Activated CD8-positive, alpha-beta T cell treated with anti-CD3 and anti-CD28 coated beads for 36 hours (primary cell): ENCODE results near the gene VTI1A. TPM values are rescaled to one million over a fixed set of nuclear protein-coding genes. Genes with fewer than 3 reads are reported as not detected.

Experiments used
- ATAC-seq: fragments of 200-7000 bp; cut with Tn5 transposase; one replicate; pipeline ENCODE4 v1.10.0; 2021; ENCODE audit warnings: mild to moderate bottlenecking, moderate library complexity
- CTCF ChIA-PET: fragments of 350-600 bp; sonication (Branson Sonifier 250); formaldehyde crosslinking; loops from one replicate; lab custom pipeline; 2021; ENCODE audit warnings: antibody characterized with exemption; lab: Charles Lee
- POLR2A ChIA-PET: fragments of 350-600 bp; sonication (Branson Sonifier 250); formaldehyde crosslinking; loops from one replicate; lab custom pipeline; 2021; ENCODE audit warnings: antibody characterized with exemption; lab: Charles Lee
- DNase-seq: peaks from one replicate; pipeline ENCODE4 v3.0.0-alpha.2; 2020
- H3K27ac Mint-ChIP-seq: one replicate; pipeline ENCODE4 v1.8.0; 2021; ENCODE audit warnings: mild to moderate bottlenecking, mixed read lengths
- H3K27me3 Mint-ChIP-seq: one replicate; pipeline ENCODE4 v1.8.0; 2021; ENCODE audit warnings: mixed read lengths
- H3K36me3 Mint-ChIP-seq: one replicate; pipeline ENCODE4 v1.8.0; 2021; ENCODE audit warnings: low read depth, mixed read lengths
- H3K4me1 Mint-ChIP-seq: one replicate; pipeline ENCODE4 v1.8.0; 2021; ENCODE audit warnings: low read depth, mixed read lengths
- H3K4me3 Mint-ChIP-seq: one replicate; pipeline ENCODE4 v1.8.0; 2021; ENCODE audit warnings: mild to moderate bottlenecking, moderate library complexity, mixed read lengths
- H3K9me3 Mint-ChIP-seq: one replicate; pipeline ENCODE4 v1.8.0; 2021; ENCODE audit warnings: mixed read lengths
- intact Hi-C: fragments of 100-400 bp; cut with micrococcal nuclease; formaldehyde crosslinking; loops from one replicate; pipeline ENCODE4 v1.10.0; 2022
- total RNA-seq, 2 experiments: library from RNA; stranded (reverse); gene quantifications; one replicate each; pipeline ENCODE4 v1.2.3, GENCODE V29; 2021
- TF ChIP-seq, protein P1 (sequence below): fragments of 200-600 bp; IDR thresholded peaks from one replicate; pipeline ENCODE4 v1.8.0; 2022; ENCODE audit warnings: antibody characterized with exemption, mild to moderate bottlenecking

VTI1A gene
- total RNA-seq, 2 experiments from 2014 or later: 29.4 to 30.0 TPM

DNA sequence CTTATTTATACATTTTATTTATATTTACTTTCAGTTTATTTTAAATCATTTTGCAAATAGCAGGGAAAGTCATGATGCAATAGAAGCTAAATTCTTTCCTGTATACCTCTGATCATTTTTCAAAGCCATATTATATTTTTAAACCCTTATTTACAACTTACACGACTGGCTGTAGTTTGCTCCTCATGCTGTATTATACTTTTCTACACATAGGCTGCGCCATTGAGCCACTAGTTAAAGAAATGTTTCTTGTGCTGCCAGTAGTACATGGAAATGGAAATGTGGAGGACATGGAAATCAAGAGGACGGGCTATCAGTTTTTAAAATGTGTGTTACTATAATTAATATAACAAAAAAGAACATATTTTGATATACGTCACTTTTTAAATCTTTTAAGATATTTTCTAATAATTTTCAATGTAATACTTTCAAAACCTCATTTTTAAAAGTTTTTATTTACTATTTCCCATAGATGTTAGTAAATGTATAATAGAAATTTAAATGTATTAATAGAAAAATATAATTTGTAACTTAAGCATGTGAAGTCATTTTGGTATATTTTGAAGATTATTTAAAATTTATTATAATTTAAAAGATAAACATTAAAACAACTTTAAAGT, 118.5 kb downstream of the VTI1A start:
- no peaks in the 10 kb centered on the region for H3K36me3 Mint-ChIP-seq
- CTCF ChIA-PET: interaction anchor here (0.7 to 1.5 kb wide), 3 partner anchors 9 to 442 kb away, joined by 3 read pairs; no protein-coding TSS in a partner anchor
- H3K27ac Mint-ChIP-seq: no peak overlapping the region
- no peaks in the 10 kb centered on the region for H3K9me3 Mint-ChIP-seq
- intact Hi-C loops: no loop called here
- POLR2A ChIA-PET: interaction anchor here (1.2 kb wide), 1 partner anchor 158 kb away, joined by 3 read pairs; no protein-coding TSS in a partner anchor
- DNase-seq: peak; percentile 42
- H3K27me3 Mint-ChIP-seq: no peaks in the 10 kb centered on the region
- H3K4me3 Mint-ChIP-seq: no peak overlapping the region
- peak; percentile 45 for ATAC-seq
- no peaks in the 10 kb centered on the region for H3K4me1 Mint-ChIP-seq
- TF ChIP-seq, protein P1, sequence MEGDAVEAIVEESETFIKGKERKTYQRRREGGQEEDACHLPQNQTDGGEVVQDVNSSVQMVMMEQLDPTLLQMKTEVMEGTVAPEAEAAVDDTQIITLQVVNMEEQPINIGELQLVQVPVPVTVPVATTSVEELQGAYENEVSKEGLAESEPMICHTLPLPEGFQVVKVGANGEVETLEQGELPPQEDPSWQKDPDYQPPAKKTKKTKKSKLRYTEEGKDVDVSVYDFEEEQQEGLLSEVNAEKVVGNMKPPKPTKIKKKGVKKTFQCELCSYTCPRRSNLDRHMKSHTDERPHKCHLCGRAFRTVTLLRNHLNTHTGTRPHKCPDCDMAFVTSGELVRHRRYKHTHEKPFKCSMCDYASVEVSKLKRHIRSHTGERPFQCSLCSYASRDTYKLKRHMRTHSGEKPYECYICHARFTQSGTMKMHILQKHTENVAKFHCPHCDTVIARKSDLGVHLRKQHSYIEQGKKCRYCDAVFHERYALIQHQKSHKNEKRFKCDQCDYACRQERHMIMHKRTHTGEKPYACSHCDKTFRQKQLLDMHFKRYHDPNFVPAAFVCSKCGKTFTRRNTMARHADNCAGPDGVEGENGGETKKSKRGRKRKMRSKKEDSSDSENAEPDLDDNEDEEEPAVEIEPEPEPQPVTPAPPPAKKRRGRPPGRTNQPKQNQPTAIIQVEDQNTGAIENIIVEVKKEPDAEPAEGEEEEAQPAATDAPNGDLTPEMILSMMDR: peak; percentile 68

DNA sequence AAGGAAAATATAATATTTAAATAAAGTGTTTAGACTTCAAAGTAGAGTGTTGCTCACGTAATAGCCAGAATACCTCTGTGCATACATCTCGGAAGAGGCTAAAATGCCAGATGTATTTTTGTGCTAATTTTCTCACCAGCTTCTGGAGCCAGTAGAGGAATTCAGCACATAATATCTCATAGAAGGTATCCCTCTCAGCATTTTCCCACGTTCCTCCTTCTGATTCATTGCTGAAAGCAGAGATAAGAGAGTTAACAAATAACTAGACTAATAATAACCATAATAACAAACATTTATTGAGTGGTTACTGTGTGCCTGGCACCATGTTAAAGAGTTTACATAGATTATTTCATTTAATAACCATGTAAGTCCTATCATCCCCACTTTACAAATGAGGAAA, 123.6 kb downstream of the VTI1A start:
- Mint-ChIP-seq H3K4me3 (no peak overlapping the region), H3K27ac (no peak overlapping the region), H3K27me3 (no peaks in the 10 kb centered on the region), H3K4me1 (no peaks in the 10 kb centered on the region), H3K9me3 (no peaks in the 10 kb centered on the region), H3K36me3 (no peaks in the 10 kb centered on the region)
- intact Hi-C loops: no loop called here
- ATAC-seq: no peak
- CTCF ChIA-PET: no interaction called here
- no peak for DNase-seq
- POLR2A ChIA-PET: no interaction called here
- TF ChIP-seq, protein P1: no peak

DNA sequence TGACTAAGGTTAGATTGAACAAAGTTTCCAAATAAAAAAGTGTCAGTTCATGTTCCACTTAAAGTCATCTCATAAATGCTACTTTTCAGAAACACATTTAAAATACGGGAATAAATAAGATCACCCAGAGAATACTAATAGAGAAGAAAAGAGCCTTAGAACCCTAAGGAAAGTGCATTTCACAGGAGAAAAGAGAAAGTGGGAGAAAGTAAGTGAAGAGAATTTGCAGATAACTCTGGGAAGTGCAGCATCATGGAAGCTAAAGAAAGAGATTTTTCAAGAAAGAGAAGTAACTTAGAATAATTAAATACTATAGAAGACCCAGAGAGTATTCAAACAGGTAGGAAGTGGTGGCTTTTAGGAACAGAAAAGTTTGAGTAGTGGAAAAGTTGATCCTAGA, 132.6 kb downstream of the VTI1A start:
- H3K27ac Mint-ChIP-seq: no peak overlapping the region
- no peak overlapping the region for H3K4me3 Mint-ChIP-seq
- H3K27me3 Mint-ChIP-seq: no peaks in the 10 kb centered on the region
- peaks cover 10% of the 10 kb centered on the region for H3K36me3 Mint-ChIP-seq
- CTCF ChIA-PET: no interaction called here
- no peak for DNase-seq
- H3K9me3 Mint-ChIP-seq: no peaks in the 10 kb centered on the region
- TF ChIP-seq, protein P1: no peak
- ATAC-seq: no peak
- intact Hi-C loops: no loop called here
- POLR2A ChIA-PET: no interaction called here
- no peaks in the 10 kb centered on the region for H3K4me1 Mint-ChIP-seq

DNA sequence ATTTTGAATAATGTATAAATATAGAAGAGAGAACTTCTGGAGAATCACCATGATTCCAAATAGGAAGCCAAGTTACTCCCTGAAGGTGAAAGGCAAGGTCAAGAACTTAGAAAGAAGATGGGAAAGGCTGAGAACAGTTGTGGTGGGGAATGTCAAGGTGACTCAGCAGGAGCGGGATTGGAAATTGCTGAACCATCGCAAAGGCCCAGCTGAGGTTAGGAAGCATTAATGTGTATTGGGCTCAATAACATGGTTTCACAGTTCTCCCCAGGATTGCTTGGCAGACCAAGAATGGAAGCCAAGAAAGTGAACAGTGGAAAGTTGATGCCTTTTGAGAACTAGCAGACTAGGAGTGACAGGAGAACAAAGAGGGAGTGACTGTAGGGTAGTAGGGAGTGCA, 133.3 kb downstream of the VTI1A start:
- Mint-ChIP-seq H3K27me3 (no peaks in the 10 kb centered on the region), H3K4me1 (no peaks in the 10 kb centered on the region), H3K36me3 (peaks cover 10% of the 10 kb centered on the region), H3K4me3 (no peak overlapping the region), H3K27ac (no peak overlapping the region), H3K9me3 (no peaks in the 10 kb centered on the region)
- DNase-seq (no peak), ATAC-seq (no peak)
- TF ChIP-seq, protein P1: no peak
- ChIA-PET POLR2A (no interaction called here), CTCF (no interaction called here)
- intact Hi-C loops: no loop called here

DNA sequence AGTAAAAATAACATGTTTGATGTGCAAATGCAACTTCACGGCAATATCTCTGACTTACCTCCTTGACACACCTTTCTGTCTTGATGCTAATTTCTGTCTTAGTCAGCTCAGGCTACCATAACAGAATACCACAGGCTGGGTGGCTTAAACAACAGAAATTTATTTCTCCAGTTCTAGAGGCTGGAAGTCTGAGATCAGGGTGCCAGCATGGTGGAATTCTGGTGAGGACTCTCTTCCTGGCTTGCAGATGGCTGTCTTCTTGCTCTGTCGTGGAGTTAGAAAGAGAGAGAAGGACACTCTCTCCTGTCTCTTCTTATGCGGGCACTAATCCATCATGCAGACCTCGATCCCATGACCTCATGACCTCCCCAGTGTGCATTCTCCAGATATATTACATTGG, 134.9 kb downstream of the VTI1A start:
- H3K9me3 Mint-ChIP-seq: no peaks in the 10 kb centered on the region
- H3K27me3 Mint-ChIP-seq: no peaks in the 10 kb centered on the region
- DNase-seq (no peak), ATAC-seq (no peak)
- CTCF ChIA-PET: no interaction called here
- intact Hi-C loops: no loop called here
- POLR2A ChIA-PET: no interaction called here
- H3K4me3 Mint-ChIP-seq: no peak overlapping the region
- TF ChIP-seq, protein P1: no peak
- no peak overlapping the region for H3K27ac Mint-ChIP-seq
- peaks cover 10% of the 10 kb centered on the region for H3K36me3 Mint-ChIP-seq
- no peaks in the 10 kb centered on the region for H3K4me1 Mint-ChIP-seq
